HG03521 (cell line): Measurements from ENCODE around the gene ZSCAN12.

ENCODE experiments used
- ATAC-seq: cut with Tn5 transposase; IDR thresholded peaks from one replicate; pipeline ENCODE4 v1.9.1; 2021; ENCODE audit warnings: mild to moderate bottlenecking, moderate library complexity; ENCODE audit not compliant: unreplicated experiment

ZSCAN12 gene

GRCh38 chr6:28354688-28355554, 44.6 kb downstream of the ZSCAN12 start:
- ATAC-seq: no peak

DNA sequence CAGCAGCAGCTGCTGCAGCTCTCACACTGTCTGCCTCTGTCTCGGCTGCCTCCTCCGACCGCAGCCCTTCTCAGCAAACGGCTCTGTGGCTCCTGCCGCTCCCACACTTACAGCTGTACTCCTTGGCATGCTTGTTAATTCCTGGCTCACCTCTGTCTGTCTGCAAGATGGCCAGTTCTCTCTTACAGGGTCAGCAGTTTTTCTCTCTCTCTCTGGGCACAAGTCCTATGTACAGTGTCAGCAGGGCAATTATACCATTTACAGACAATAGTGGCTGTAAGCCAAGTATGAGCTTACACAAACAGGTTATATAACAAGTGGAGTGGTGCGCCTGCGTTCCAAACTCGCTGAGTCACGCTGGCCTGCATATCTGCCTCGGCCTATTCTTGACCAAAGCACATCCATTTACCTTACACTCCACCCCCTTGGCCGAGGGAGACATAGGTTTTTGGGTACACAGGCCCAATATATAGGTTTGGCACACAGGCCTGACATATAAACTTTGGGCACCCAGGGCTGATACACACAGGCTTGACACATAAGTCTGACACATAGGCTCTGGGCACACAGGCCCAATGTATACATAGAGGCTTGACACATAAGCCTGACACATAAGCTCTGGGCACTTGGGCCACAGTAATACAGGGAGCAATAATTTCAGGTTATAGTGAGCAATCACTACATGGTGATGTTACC, 45.4 kb downstream of the ZSCAN12 start:
- ATAC-seq: no peak

GRCh38 chr6:28353356-28353755, 46.2 kb downstream of the ZSCAN12 start:
- no peak for ATAC-seq

DNA sequence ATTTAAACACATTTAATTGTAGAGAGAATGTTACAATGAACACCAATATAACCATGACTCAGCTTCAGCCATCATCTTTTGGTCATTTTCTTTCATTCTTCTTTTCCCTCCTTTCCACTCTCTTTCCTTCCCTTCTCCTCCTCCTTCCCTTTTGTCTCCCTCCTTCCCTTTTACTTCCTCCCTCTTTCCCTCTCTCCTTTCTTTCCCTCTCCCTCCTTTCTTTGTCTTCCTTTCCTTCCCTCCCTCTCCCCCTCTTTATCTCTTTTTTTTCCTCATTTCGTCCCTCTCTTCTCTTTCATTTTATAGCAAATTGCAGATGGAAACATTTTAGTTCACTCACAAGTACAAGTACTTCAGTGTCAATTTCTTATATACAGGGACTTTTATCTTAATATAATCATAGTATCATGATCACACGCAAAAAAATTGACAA, 48.0 kb downstream of the ZSCAN12 start:
- ATAC-seq: no peak

DNA sequence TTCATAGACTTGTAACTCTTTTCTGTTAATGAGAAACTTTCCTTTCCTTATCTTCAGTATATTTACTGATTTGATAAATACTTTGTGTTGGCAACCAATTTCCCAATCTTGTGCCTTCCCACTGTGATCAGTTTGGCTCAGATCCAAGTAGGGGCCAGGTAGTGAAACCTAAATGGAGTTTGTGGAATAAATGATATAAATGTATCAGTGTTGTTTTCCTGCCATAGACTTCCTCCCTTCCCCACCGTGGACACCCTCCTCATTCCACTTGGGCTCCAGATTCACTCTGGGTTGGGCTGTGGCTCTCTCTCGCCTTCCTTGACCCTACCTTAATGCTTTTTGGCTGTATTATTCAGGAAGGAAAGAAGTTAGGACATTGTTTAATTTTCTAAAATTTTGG, 48.5 kb downstream of the ZSCAN12 start:
- ATAC-seq: no peak

GRCh38 chr6:28349892-28350737, 49.4 kb downstream of the ZSCAN12 start, which contains the start of gene ZKSCAN3:
Gene ZKSCAN3, plus strand, starts transcription at chr6:28349947. Its CDS starts 9,640 bp downstream, at chr6:28359587.
- peak; percentile 92 for ATAC-seq

DNA sequence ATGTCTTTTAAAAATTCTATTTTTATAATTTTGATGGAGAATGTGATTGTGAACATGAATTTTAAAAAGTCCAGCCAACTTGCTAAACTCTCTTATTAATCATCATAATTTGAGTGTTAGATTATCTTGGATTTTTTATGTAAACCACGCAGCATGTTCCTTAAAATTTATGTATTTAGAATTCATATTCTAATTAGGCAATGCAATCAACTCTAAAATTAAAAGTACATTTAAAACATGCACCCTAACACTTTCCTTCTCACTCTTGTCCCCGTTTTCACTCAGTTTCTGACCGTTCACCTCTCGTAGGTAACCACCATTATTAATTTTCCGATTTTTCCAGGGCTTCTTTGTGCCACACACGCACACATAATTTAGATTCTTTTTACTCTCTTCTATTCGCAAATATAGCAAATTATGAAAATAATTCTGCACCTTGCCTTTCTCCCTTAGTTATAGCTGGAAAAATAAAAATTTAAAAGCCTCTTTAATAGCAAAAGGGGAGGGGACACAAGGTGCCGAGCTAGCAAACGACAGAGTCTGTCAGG, 50.1 kb downstream of the ZSCAN12 start:
- ATAC-seq: no peak

GRCh38 chr6:28347119-28347518, 52.4 kb downstream of the ZSCAN12 start:
- no peak for ATAC-seq

- ATAC-seq: no peak
These were observed 54.3 kb downstream of the ZSCAN12 start for GRCh38 chr6:28345201-28345600.

DNA sequence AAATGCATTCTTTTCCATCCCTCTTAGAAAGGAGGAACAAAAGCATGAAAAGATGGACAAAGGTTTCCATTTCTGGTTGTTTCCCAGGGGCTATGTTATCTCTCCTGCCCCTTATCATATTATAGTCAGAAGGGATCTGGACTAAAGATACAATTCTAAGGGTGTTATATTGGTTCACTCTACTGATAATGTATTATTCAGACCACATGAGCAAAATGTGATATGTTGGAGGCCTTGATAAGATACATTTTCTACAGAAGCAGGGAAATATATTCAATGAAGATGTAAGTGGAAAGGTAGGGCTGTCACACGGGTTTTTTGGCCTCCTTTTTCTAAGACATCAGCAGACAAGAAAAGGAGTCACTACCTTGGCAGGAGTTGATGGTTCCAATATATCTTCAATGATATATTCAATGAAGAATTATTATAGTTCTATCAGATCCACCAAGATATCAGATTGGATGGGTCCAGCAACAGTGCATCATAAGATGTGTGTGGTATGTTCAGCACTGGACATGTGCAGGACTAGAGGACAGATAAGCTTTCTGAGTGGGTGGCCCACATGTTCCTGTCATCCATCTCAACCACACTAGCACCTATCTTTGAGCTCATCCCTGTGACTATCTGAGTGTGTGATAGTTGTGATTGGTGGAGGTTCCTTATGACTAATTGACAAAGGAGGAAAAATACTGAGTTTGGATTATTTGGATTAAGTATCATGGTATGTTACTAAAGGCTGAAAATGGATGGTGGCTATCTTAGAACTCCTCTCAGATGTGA, 55.5 kb downstream of the ZSCAN12 start:
- no peak for ATAC-seq

- ATAC-seq: no peak
These were observed 59.0 kb downstream of the ZSCAN12 start for GRCh38 chr6:28340310-28341095.

GRCh38 chr6:28337121-28337520, 62.4 kb downstream of the ZSCAN12 start:
- ATAC-seq: no peak

DNA sequence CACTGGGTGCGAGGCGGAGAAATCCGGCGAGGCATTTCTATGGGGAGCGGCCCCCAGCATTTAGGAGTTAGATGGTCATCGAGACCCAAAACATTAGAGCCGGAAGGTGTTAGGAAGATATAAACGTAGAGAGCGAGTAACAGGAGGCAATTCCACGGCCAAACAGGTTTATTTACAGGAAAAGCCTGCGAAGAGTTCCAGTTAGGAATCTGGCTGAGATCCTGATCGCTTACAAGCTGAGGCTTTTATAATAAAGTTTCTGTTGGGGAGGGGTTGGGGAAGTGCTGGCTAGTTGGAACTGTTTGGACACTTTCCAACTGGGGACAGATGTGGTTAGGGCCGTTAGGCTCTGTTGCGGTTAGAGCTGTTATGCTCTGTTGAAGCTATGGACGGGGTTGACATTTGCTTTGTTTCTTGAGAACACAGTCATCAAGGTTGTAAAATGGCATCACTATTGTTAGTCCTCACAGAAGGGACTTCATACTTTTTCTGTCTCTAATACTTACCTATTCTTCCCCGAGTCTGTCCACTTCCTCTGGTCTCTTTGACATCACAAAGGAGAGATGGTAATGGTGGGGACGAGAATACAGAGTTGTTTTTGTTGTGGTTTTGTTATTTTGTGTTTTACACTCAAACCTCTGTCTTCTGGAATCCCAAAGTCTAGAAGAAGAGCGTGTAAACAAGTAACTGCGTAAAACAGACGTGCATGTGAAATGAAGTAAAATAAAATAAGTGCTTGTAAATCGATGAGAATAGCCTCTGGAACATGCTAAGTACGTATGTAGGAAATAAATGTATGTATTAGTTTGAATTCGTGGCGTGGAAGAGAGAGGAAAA, 63.0 kb downstream of the ZSCAN12 start:
- no peak for ATAC-seq

DNA sequence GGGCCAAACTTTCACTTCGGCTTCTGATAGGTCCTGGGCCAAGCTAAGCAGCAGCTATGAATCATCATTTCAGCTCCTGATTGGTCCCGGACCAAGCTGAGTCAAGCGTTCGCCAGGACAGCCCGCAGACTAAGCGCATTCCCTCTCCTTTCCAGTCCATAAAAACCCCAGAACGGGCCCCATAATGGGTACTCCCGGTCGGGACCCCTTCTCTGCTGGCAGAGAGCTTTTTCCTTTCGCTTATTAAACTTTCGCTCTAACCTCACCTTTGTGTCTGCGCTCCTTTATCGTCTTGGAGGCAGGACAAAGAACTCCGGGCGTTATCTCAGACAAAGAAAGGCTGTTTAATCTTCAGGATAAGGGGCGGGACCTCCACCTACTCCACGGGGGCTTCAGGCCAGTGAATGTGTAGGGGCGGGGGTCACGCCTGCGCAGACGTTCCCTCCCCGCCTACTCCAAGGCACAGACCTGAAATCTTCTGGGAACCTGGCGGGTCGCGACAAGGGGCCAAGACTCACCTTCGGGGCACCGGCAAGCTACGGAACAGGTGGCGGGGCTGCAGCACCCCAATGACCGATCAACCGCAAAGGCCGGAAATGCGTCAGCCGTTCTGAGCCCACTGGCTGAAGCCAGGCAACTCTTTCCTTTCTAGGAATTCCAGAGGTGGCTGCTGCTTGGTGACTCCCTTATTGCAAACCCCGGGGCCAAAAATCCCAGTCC, 63.8 kb downstream of the ZSCAN12 start, which contains the start of gene ZSCAN31:
Gene ZSCAN31 (minus strand): TSS at position 585 of the 720 bp plus-strand sequence. CDS start 6,465 bp downstream, outside the sequence.
- ATAC-seq: peak; percentile 89

- ATAC-seq: no peak
These were observed 64.4 kb downstream of the ZSCAN12 start for GRCh38 chr6:28335040-28335563.

GRCh38 chr6:28334286-28335039, 65.1 kb downstream of the ZSCAN12 start:
- no peak for ATAC-seq

- ATAC-seq: no peak
These were observed 65.9 kb downstream of the ZSCAN12 start for GRCh38 chr6:28333599-28334018.
